GM19467 (cell line): Measurements from ENCODE around the gene ZNF670.
"Not testable (repeated sequence)": the region's sequence is repeated elsewhere in the genome, so short reads cannot be mapped to it uniquely, and the experiment has no call there.

Experiments used
- ATAC-seq: cut with Tn5 transposase; IDR thresholded peaks from one replicate; pipeline ENCODE4 v1.9.1; 2021; ENCODE audit warnings: mild to moderate bottlenecking, moderate library complexity; ENCODE audit not compliant: unreplicated experiment

ZNF670 gene

DNA sequence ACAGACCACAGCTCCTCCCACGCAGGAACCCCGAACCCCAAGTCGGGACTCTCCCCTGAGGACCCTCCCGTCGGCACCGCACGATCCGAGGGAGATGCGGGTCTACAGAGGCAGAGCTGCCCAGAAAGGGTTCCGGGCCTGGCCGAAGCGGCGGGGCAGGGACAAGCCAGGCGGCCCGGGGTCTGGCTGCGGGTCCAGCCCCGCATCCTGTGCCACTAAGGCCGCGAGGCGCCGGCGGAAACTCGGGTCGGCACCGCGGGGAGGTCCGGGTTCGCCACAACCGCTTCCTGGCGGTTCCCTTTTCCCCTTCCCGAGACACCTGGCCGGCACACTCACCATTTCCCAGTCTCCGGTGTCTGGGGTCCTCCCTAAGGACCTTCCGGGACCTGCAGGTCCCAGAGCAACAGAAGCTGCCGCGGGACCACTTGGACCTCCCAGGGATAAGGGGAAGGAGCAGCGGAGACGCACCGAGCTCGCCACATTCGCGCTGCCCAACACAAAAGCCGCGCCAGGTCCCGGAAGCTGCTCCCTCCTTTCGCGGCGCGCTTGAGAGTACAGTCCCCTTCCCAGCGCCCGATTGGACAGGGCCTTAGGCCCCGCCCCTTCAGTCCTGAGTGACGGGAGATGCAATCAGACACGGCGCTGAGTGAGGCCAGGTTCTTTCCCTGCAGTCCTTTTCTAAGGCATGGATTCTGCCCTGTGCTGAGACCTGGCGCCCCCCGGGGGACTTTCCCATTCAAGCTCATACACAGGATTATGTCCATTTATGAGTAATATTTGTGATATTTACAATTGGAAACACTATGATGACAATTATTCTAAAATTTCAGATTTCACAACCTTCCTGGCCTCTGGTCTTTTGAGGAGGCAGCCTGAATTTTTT lies at the start of gene ZNF670:
ZNF670 (minus strand) TSS at position 554 of the 883 bp plus-strand sequence; CDS start at position 339, 215 bp downstream.
- ATAC-seq, result peak; percentile 99

DNA sequence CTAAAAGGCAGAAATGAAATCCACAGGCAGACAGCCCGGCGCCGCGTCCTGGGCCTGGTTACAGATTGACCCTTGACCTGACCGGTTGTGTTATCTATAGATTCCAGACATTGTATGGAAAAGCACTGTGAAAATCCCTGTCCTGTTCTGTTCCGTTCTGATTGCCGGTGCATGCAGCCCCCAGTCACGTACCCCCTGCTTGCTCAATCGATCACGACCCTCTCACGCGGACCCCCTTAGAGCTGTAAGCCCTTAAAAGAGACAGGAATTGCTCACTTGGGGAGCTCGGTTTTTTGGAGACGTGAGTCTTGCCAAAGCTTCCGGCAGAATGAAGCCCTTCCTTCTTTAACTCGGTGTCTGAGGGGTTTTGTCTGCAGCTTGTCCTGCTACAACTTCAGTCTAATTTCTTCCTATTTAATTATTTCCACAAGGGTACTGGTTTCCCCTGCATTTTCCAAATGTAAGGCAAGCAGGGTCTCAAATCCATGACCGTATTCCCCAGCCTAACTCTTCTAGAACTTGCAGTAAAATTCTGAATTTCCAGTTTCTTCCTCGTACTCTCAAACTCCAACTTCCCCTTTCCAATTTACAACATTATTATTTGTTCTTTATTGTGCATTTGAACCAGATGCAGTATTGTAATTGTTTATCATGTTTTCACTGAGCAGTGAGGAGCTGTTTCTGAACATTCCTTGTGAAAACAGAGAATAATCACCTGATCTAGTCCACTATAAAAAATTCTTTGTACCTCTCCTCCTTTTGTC lies 49.1 kb upstream of the ZNF670 start:
- ATAC-seq, result not testable (repeated sequence)

DNA sequence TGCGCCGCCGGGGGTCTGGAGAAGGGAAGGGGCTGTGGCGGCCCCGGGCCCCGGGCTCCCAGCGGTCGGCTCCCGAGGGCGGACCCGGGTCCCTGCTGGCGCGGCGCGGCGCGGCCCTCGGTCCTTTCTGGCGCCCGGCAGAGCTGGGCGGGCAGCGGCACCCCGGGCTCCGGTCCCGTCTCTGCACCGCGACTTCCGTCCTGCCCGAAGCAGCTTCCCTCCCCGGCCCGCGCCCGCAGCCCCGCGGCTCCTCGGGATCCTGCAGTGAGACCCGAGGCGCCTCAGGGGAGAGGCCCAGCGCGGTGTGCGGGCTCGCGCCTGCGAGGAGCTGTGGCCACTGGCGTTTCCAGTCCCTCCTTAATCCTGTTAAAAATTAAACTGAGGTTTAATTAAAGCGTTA lies 48.0 kb upstream of the ZNF670 start:
- peak; percentile 51 for ATAC-seq

DNA sequence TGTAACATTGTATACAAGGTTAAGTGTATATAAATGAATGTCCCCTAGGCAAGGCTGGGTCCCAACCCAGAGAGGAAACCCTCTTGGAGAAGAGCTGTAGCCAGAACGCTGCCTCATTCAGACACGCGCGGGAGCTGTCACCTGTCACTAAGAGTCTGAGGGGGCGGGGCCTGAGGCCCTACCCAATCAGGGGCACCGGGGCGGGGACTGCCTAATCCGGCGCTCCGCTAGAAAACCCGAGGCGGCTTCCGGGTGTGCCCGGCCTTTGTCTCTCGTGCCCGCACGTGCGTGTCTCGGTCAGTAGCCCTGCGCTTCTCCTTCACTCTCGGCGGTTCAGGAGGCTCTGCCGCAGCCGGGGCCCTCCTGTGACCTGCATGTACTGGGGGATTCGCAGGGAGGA lies 47.6 kb upstream of the ZNF670 start:
- ATAC-seq, result peak; percentile 99

DNA sequence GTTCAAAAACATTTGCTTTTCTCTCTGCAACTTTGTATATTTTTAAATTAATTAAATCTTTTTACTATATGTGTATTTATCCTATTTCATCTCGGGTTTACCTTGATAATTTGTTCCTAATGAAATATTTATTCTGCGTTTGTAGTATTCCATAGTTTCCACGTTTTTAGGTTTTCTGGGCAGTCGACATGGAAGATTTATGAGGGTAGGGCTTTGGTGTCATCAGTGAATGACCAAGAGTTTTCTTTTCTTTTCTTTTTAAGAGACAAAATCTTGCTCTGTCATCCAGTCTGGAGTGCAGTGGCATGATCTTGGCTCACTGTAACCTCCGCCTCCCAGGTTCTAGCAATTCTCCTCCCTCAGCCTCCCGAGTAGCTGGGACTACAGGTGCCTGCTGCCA lies 42.8 kb upstream of the ZNF670 start:
- ATAC-seq, result no peak

DNA sequence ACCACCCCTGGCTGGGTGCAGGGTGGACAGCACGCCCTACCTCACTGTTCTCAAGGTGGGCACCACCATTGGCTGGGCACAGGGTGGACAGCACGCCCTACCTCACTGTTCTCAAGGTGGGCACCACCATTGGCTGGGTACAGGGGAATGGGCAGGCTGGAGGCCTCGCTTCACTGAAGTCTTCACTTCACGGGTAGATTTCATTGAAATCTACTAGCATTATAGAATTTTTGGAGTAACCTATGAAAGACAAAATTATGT lies 41.7 kb upstream of the ZNF670 start:
- not testable (repeated sequence) for ATAC-seq

DNA sequence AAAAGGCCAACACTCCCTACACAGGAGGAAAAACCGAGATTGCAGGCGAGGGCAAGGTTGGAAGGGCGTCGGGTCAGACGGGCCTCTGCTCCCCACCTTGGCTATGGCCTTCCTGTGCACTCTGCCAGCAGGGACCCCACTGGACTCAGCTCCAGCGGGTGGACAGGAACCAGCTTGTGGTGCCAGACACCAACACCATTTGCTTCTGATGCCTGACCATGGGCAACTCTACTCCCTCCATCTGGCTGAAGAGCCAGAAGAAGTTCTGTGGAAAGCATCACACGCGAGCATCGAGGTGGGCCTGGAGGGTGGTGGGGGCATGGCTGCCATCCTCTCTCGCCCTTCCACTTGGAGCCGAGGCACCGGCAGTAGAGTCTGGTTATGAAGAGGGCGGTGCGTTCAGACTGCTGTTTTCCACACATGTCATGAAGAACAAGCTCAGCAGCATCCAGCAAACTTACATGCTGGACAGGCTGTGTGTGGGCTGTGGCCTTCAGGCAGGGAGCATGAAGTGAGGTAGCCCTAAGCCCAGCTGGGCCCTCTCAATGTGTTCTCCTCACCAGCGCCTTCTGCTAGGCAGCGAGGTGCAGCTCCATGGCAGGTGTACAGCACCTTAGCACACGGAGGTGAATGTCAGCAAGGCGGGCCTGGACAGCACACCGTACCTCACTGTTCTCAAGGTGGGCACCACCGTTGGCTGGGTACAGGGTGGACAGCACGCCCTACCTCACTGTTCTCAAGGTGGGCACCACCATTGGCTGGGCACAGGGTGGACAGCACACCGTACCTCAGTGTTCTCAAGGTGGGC lies 41.2 kb upstream of the ZNF670 start:
- ATAC-seq, result no peak

DNA sequence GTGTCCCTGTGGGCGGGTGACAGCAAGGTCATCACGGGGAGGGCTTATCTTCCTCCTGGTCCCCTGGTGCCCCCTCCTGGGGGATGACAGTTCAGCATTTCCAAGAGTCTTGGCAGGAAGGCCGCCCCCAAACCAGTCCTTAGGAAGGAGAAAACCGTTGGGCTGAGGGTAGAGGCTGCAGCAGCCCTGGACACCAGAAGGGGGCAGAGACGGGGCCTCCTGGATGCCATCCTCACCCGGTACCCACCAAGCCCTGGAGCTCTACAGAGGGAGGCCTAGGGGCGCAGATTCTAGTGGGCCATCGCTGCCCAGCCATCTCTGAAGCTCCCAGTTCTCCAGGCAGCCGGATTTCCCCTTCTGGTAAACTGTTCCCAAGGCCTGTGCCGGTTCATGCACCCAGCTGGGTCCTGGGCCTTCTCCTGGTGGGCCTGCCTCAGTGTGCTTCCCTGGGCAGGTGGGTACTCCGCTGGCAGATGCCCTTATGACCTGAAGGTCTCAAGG lies 40.4 kb upstream of the ZNF670 start:
- ATAC-seq, result no peak

DNA sequence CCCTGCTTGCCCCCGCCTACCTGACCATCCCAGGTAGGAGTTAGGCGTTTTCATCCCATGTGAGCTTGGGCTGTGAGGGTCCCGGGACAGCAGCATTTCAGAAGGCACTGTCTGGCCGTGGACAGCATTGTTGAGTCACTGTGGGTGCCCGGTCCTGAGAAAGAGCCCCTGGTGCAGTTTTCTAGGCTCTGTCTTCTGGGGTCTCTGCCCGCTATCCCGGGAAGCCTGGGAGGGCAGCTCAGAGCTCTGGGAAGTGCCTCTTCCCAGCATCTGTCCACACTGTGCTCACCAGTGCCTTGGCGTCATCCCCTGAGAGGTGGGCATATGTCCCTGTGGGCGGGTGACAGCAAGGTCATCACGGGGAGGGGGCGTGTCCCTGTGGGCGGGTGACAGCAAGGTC lies 36.9 kb upstream of the ZNF670 start:
- no peak for ATAC-seq

DNA sequence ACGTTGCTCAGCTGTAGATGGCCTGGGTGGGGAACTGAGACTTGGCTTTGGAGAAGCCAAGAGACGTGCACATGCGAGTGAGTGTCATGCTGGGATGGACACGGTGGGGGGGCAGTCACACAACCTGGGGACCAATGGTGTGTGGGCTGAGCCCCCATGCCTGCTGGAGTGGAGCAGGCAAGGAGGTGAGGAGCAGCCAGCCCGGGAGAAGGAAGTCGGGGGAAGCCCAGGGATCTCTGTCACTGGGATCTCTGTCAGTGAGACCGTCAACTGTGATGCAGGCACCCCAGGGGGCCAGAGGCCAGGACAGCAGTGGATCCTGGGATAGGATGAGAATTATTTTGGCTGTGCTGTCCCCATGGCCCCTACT lies 36.5 kb upstream of the ZNF670 start:
- ATAC-seq, result no peak

DNA sequence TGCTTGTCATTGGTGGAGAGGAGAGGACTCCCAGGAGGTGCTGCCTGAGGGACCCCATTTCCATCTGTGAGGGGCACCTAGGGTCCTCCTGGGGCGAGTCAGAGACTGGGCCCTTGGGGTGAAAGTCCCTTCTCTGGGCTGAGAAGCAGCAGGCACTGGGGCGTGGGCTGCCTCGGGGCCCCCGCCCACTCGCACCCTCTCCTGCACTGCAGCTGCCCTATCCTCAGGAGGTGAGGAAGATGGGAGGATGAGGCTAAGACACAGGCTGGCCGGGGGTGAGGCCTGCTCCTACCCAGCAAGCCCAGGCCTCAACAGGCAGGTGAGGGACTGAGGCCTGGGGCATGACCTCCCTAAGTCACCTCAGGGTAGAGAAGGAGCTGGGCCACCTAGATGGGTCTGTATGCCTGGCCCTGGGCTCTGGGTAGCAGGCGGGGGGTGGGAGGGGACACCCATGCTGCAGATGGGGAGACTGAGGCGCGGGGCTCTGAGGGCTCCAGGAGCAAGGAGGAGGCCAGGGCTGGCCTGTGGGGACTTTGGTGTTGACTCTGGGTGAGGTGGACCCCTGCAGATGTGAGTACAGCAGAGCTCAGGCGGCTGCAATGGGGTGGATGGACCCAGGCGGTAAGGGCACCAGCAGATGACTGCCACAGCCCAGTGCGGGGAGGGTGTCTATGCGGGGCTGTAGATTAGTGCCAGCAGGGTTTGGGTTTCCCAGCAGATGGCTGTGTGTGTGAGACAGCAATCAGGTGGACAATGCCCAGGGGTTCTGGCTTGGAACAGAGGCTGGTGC lies 35.9 kb upstream of the ZNF670 start:
- ATAC-seq, result no peak

DNA sequence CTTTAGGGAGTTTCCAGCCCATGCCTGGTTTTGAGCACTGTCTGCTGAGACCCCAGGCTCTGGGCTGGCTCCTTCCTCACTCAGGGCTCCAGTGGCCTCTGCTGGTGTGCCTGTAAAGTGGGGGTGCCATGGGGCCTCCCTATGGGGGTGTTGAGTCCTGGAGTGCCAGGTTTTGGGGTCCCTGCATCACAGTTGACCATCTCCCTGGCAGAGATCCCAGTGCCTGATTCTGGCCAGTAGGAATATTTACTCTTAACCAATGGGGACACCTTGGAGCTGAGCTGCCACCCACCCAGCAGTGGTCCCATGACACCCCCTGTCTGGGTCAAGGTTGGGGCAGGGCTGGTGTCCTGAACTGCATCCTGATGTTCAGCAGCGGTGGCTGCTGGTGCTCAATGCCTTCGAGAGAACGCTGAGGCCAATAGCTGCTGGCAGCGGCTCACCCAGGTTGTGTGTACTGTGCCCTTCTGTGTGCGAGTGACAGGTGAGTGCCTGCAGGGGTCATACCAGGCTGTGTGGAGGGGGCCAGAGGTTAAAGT lies 35.2 kb upstream of the ZNF670 start:
- no peak for ATAC-seq

DNA sequence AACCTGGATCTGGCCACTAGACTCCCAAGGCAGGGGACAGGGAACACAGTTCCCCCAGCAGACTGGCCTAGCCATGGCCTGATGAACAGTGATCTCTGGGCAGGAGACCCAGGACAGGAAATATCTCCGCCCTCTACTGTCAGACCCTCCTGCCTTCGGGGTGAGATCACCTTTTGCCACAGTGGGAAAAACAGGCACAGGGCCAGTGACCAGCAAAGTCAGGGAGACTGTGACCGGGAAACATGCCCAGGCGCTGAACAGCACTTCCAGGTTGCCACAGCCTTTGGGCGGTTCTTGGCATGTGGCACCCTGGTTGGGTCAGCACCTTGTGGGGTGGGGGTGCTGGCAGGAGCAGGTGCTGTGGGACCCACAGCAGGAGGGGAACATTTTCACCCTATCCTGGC lies 34.5 kb upstream of the ZNF670 start:
- no peak for ATAC-seq

DNA sequence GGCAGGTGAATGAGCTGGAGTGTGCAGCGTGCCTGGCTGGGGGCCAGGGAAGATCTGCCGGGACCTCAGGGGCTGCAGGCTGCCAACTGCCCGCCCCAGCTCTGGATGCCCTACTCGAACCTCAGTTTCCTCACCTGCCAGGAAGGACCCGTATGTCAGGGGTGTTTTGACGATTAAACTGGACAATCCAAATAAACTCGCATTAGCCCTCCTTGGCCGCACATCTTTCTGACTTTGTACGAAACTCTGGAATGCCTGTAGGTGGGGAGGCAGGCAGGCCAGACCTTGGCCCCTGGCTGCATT lies 33.8 kb upstream of the ZNF670 start:
- ATAC-seq, result no peak

DNA sequence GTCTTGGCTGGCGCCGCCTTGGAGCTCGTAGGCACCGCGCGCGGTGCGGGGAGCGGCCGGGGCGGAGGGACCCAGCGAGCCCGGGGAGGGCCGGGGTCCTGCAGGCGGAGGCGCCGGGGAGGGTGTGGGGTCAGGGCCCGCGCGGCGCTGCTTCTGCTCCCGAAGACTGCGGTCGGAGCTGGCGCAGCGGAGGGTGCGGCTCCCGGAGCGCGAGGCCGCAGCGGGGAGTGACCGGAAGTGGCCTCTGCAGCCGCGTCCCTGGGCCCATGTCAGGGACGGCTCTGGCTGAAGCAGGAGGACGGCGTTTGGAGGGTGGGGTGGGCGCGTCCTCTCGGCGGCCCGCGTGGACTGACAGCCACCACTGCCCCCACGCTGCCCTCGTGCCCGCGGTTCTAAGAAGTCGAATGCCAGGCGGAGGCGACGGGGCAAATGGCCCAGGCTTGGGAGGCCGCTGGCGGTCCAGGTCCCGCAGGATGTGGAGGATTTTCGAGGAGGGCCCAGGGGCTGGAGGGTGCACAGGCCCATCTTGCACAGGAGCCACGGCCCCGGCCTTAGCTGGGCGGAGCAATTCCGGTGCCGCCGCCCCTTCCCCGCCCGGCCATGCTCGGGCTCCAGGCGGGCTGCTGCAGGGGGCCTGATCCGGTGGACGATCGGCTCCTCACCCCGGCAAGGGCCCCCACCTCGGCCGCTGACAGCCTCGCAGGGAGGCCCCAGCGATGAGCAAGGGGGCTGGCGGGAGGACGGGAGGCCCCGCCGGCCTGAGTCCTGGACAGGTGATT lies 33.3 kb upstream of the ZNF670 start:
- no peak for ATAC-seq

DNA sequence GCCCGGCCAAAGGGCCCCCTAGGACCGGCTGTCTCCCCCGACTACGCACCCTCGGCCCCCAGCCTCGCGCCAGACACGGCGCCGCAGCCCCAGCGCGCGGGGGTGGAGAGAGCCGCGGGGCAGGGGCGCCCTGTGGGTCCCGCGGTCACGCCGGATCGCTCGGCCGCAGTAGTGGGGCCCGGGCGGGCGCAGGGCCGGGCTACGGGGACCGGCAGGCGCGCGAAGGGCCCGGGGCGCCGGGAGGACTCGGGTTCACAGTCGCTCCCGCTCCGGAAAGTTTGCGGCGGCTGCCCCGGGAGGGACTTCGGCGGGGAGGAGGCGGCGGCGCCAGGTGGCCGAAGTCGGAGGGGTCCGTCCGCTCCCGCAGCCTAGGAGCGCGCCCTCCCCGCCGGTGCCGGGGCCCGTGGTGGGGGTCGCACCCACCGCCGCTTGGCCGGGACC lies 32.7 kb upstream of the ZNF670 start:
- no peak for ATAC-seq

DNA sequence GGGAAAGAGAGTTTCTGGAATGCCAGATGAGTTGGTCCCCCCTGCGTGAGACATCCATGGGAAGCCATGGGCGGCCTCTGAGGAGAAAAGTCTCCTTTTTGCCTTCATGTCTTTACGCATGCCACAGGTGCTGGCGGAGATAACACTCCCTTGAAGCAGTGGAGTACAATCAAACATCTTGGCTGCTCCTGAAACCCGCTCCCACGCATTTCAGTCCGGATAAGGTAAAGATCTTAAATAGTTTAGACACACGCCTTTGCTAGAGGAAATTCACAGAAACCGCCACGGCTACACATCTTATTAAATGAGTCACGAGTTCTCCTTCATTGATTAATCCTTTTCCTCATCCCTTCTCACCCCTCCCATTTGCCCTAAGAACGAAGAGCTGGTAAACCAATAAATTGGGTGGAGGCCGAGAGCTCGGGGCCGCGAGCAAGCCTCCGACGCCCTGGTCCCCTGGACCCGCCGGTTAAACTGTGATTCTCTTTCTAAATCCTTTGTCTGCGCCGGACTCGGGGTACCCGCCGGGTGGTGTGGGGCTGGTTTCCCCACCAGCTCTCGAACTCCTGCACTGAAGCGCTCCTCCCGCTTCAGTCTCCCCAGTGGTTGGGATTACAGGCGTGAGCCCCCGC lies 32.1 kb upstream of the ZNF670 start:
- ATAC-seq, result no peak

DNA sequence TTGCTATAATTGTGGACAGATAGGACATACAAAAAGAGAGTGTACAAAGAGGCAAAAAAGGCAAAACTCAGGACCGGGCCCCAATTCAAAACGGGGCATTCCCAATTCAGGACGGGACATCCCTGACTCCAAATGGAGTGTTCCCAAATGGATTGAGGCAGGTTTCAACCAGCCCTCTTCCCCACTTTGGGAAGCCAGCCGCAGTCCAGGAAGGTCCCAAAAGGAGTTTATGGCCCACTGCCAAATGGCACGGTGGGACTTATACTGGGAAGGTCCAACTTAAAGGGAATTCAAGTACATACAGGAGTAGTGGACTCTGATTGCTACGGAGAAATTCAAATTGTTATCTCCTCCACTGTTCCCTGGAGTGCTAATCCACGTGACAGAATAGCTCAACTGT lies 29.1 kb upstream of the ZNF670 start:
- no peak for ATAC-seq

DNA sequence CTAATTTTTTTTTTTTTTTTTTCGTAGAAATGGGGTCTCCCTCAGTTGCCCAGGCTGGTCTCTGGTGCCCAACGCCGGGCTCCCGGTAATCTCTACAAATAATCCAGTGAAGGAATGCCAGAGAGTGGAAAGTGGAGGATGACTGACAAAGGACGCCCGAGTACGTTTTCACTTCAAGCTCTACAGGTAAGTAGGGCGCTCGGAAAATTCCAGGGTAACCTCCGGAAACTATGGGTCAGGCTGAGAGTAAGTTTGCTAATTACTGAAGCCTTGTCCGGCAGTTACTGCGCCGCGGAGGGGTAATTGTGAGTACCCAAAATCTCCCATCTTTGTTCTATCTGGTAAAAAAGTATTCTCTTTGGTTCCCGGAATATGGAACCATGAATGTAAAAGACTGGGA lies 27.4 kb upstream of the ZNF670 start:
- ATAC-seq, result no peak
